ENCODE measurements around the gene PTGFRN.

The PTGFRN gene

GRCh38 chr1:117038236-117038635, 128.5 kb downstream of the PTGFRN start:
- no peak overlapping the region for H3K27ac ChIP-seq (ENCODE audit: poor library complexity, severe bottlenecking)
- H3K36me3 ChIP-seq (ENCODE audit: low read depth) = no peaks in the 10 kb centered on the region
- H3K27me3 ChIP-seq (ENCODE audit: insufficient read depth, poor library complexity, severe bottlenecking) = no peaks in the 10 kb centered on the region
- ATAC-seq (ENCODE audit: low read depth) (no peak), DNase-seq (ENCODE audit: low spot score) (no peak)
- no peaks in the 10 kb centered on the region for H3K9me3 ChIP-seq (ENCODE audit: severe bottlenecking)
- H3K4me1 ChIP-seq (ENCODE audit: insufficient read depth, poor library complexity, severe bottlenecking) = no peaks in the 10 kb centered on the region
- no peak for TF ChIP-seq CTCF (IDR thresholded peaks at IDR 0.05; ENCODE audit: poor library complexity, severe bottlenecking)
- H3K4me3 ChIP-seq (ENCODE audit: severe bottlenecking) = no peak overlapping the region

All from RWPE2 (cell line).